ENCODE results near the gene METTL9. TPM values are rescaled to one million over a fixed set of nuclear protein-coding genes. Genes with fewer than 3 reads are reported as not detected.
"Not testable (repeated sequence)": the region's sequence is repeated elsewhere in the genome, so short reads cannot be mapped to it uniquely, and the experiment has no call there.

Gene METTL9
- total RNA-seq (2014; rRNA removed; shearing (Covaris generic)): 163 and 173 TPM in 2 replicates

- H3K27me3 ChIP-seq (ENCODE audit: control insufficient read depth, insufficient read depth, low read length): no peaks in the 10 kb centered on the region
- no peaks in the 10 kb centered on the region for H3K36me3 ChIP-seq (replicated peaks; ENCODE audit: control insufficient read depth, insufficient read depth, low read length)
- H3K4me3 ChIP-seq (ENCODE audit: insufficient read depth, low read depth, low read length): peak within 1 kb of the TSS; percentile 91
- peak; percentile 97 for DNase-seq
Measured at GRCh38 chr16:21599122-21600030, at the start of gene METTL9. METTL9 (plus strand) TSS chr16:21599577; CDS start chr16:21599734, 157 bp downstream.

GRCh38 chr16:21549975-21550374 lies 49.4 kb upstream of the METTL9 start:
- H3K27me3 ChIP-seq (ENCODE audit: control insufficient read depth, insufficient read depth, low read length); H3K36me3 ChIP-seq (replicated peaks; ENCODE audit: control insufficient read depth, insufficient read depth, low read length); H3K4me3 ChIP-seq (ENCODE audit: insufficient read depth, low read depth, low read length); DNase-seq: not testable (repeated sequence)

- H3K27me3 ChIP-seq (ENCODE audit: control insufficient read depth, insufficient read depth, low read length); DNase-seq; H3K36me3 ChIP-seq (replicated peaks; ENCODE audit: control insufficient read depth, insufficient read depth, low read length); H3K4me3 ChIP-seq (ENCODE audit: insufficient read depth, low read depth, low read length): not testable (repeated sequence)
Measured at GRCh38 chr16:21550435-21550834, 48.9 kb upstream of the METTL9 start.

- not testable (repeated sequence) for H3K4me3 ChIP-seq (ENCODE audit: insufficient read depth, low read depth, low read length); H3K27me3 ChIP-seq (ENCODE audit: control insufficient read depth, insufficient read depth, low read length)
Measured at GRCh38 chr16:21551076-21551475, 48.3 kb upstream of the METTL9 start.

GRCh38 chr16:21551600-21551999 lies 47.8 kb upstream of the METTL9 start:
- not testable (repeated sequence) for H3K4me3 ChIP-seq (ENCODE audit: insufficient read depth, low read depth, low read length); DNase-seq; H3K36me3 ChIP-seq (replicated peaks; ENCODE audit: control insufficient read depth, insufficient read depth, low read length); H3K27me3 ChIP-seq (ENCODE audit: control insufficient read depth, insufficient read depth, low read length)

More at GRCh38 chr16:21551076-21551475, 48.3 kb upstream of the METTL9 start:
- DNase-seq; H3K36me3 ChIP-seq (replicated peaks; ENCODE audit: control insufficient read depth, insufficient read depth, low read length): not testable (repeated sequence)

- H3K36me3 ChIP-seq (replicated peaks; ENCODE audit: control insufficient read depth, insufficient read depth, low read length); H3K27me3 ChIP-seq (ENCODE audit: control insufficient read depth, insufficient read depth, low read length); H3K4me3 ChIP-seq (ENCODE audit: insufficient read depth, low read depth, low read length): not testable (repeated sequence)
- peak; percentile 20 for DNase-seq
Measured at GRCh38 chr16:21553481-21554296, 45.7 kb upstream of the METTL9 start.

- DNase-seq: peak; percentile 97
- peaks cover 1% of the 10 kb centered on the region; the same call in 1 of the 2 replicates for H3K27me3 ChIP-seq (ENCODE audit: control insufficient read depth, insufficient read depth, low read length)
- H3K36me3 ChIP-seq (replicated peaks; ENCODE audit: control insufficient read depth, insufficient read depth, low read length): no peaks in the 10 kb centered on the region
- no peak overlapping the region for H3K4me3 ChIP-seq (ENCODE audit: insufficient read depth, low read depth, low read length)
Measured at GRCh38 chr16:21554795-21555585, 44.4 kb upstream of the METTL9 start.

- peak; percentile 28 for DNase-seq
- H3K36me3 ChIP-seq (replicated peaks; ENCODE audit: control insufficient read depth, insufficient read depth, low read length); H3K4me3 ChIP-seq (ENCODE audit: insufficient read depth, low read depth, low read length); H3K27me3 ChIP-seq (ENCODE audit: control insufficient read depth, insufficient read depth, low read length): not testable (repeated sequence)
Measured at GRCh38 chr16:21555621-21556020, 43.8 kb upstream of the METTL9 start.

GRCh38 chr16:21556026-21556595 lies 43.3 kb upstream of the METTL9 start:
- not testable (repeated sequence) for H3K4me3 ChIP-seq (ENCODE audit: insufficient read depth, low read depth, low read length); H3K27me3 ChIP-seq (ENCODE audit: control insufficient read depth, insufficient read depth, low read length); H3K36me3 ChIP-seq (replicated peaks; ENCODE audit: control insufficient read depth, insufficient read depth, low read length); DNase-seq

GRCh38 chr16:21556651-21557241 lies 42.6 kb upstream of the METTL9 start:
- H3K27me3 ChIP-seq (ENCODE audit: control insufficient read depth, insufficient read depth, low read length); H3K36me3 ChIP-seq (replicated peaks; ENCODE audit: control insufficient read depth, insufficient read depth, low read length); H3K4me3 ChIP-seq (ENCODE audit: insufficient read depth, low read depth, low read length): not testable (repeated sequence)
- DNase-seq: peak; percentile 28

- DNase-seq: no peak
- Histone ChIP-seq H3K27me3 (ENCODE audit: control insufficient read depth, insufficient read depth, low read length) (no peaks in the 10 kb centered on the region), H3K4me3 (ENCODE audit: insufficient read depth, low read depth, low read length) (no peak overlapping the region), H3K36me3 (replicated peaks; ENCODE audit: control insufficient read depth, insufficient read depth, low read length) (no peaks in the 10 kb centered on the region)
Measured at GRCh38 chr16:21560462-21560861, 38.9 kb upstream of the METTL9 start.

GRCh38 chr16:21563676-21564075 lies 35.7 kb upstream of the METTL9 start:
- Histone ChIP-seq H3K27me3 (ENCODE audit: control insufficient read depth, insufficient read depth, low read length) (no peaks in the 10 kb centered on the region), H3K36me3 (replicated peaks; ENCODE audit: control insufficient read depth, insufficient read depth, low read length) (no peaks in the 10 kb centered on the region), H3K4me3 (ENCODE audit: insufficient read depth, low read depth, low read length) (no peak overlapping the region)
- DNase-seq: no peak

- DNase-seq; H3K27me3 ChIP-seq (ENCODE audit: control insufficient read depth, insufficient read depth, low read length); H3K4me3 ChIP-seq (ENCODE audit: insufficient read depth, low read depth, low read length); H3K36me3 ChIP-seq (replicated peaks; ENCODE audit: control insufficient read depth, insufficient read depth, low read length): not testable (repeated sequence)
Measured at GRCh38 chr16:21564367-21564766, 35.0 kb upstream of the METTL9 start.

GRCh38 chr16:21565507-21565860 lies 33.9 kb upstream of the METTL9 start:
- no peak for DNase-seq
- H3K27me3 ChIP-seq (ENCODE audit: control insufficient read depth, insufficient read depth, low read length): no peaks in the 10 kb centered on the region

More at GRCh38 chr16:21565507-21565860, 33.9 kb upstream of the METTL9 start:
- Histone ChIP-seq H3K4me3 (ENCODE audit: insufficient read depth, low read depth, low read length) (no peak overlapping the region), H3K36me3 (replicated peaks; ENCODE audit: control insufficient read depth, insufficient read depth, low read length) (no peaks in the 10 kb centered on the region)

Measured in H7 (cell line).